ENCODE results near the gene OSBPL3. TPM values are rescaled to one million over a fixed set of nuclear protein-coding genes. Genes with fewer than 3 reads are reported as not detected.

The OSBPL3 gene
- total and polyA plus RNA-seq, 2 experiments from 2014 or later, result 21.8 to 25.8 TPM

DNA sequence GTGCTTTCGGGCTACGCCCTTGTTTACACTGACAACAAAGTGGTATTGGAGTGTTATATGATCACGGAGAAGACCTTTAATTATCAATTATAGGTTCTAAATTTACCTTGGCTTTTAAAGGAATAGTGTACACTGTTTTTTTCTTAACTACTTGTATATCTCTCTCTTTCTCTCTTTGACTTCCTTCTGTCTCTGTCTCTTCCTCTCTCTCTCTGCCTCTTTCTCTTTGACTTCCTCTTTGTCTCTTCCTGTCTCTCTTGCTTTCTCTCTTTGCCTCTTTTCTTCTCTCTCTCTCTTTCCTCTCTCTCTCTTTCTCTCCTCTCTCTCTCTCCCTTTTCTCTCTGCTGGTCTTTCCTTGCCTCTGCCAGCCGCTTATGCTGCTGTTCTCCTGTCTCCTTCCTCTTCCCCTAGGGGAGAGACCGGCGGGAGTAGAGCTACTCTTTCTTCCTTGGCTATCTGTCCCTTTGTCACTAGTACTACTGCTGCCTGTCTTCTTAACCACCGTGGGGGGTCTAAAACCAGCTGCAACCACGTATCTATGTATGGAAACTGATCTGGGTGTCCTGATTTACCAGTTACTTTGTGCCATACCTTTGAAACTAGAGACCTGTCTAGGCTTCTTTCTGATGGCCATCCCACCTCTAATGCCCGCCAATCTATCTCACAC, 185.9 kb downstream of the OSBPL3 start:
- DNase-seq, result no peak
- Histone ChIP-seq H3K27ac (no peak overlapping the region), H3K36me3 (ENCODE audit: low read depth) (peaks cover 10% of the 10 kb centered on the region), H3K27me3 (replicated peaks; ENCODE audit: insufficient read depth) (no peaks in the 10 kb centered on the region), H3K9me3 (ENCODE audit: low read depth) (no peaks in the 10 kb centered on the region), H3K79me2 (ENCODE audit: insufficient read depth) (no peaks in the 10 kb centered on the region), H3K4me3 (no peak overlapping the region), H3K4me1 (ENCODE audit: insufficient read depth) (no peaks in the 10 kb centered on the region), H4K20me1 (ENCODE audit: insufficient read depth) (no peaks in the 10 kb centered on the region), H3K9me2 (ENCODE audit: insufficient read depth) (no peaks in the 10 kb centered on the region), H3F3A (ENCODE audit: insufficient read depth) (0 out of 2 replicates have a peak, but pooled peaks cover 3% of the 10 kb centered on the region), H3K4me2 (ENCODE audit: unreplicated experiment) (no peak overlapping the region), H2AFZ (no peak overlapping the region), H3K9ac (no peak overlapping the region)
- no peak for TF ChIP-seq EZH2phosphoT487 (IDR thresholded peaks at IDR 0.05; ENCODE audit: insufficient read depth, low read depth)
- TF ChIP-seq EZH2 (IDR thresholded peaks at IDR 0.05; ENCODE audit: insufficient read depth, poor library complexity, severe bottlenecking), result no peak
- in situ Hi-C loops (cut with MboI), result no loop called here
- WGBS, 2 experiments (ENCODE audit: low coverage in 1 of 2, low lambda C conversion rate in 2 of 2, missing lambda C conversion rate in 2 of 2), result 78 to 81% methylated on average over 9 of the region's 9 CpGs

- H4K20me1 ChIP-seq (ENCODE audit: insufficient read depth), result no peaks in the 10 kb centered on the region
- WGBS, 2 experiments (ENCODE audit: low coverage in 1 of 2, low lambda C conversion rate in 2 of 2, missing lambda C conversion rate in 2 of 2), result 89% methylated on average over 10 of the region's 10 CpGs
- no peaks in the 10 kb centered on the region for H3K9me3 ChIP-seq (ENCODE audit: low read depth)
- no peak for DNase-seq
- no peak overlapping the region for H3K4me3 ChIP-seq
- in situ Hi-C loops (cut with MboI), result no loop called here
- no peak overlapping the region for H3K9ac ChIP-seq
- H3K27me3 ChIP-seq (replicated peaks; ENCODE audit: insufficient read depth), result no peaks in the 10 kb centered on the region
- no peak overlapping the region for H3K27ac ChIP-seq
- H3K36me3 ChIP-seq (ENCODE audit: low read depth), result no peaks in the 10 kb centered on the region
- H3K9me2 ChIP-seq (ENCODE audit: insufficient read depth), result no peaks in the 10 kb centered on the region
- H3F3A ChIP-seq (ENCODE audit: insufficient read depth), result peaks cover 13% of the 10 kb centered on the region; the same call in 1 of the 2 replicates
- no peaks in the 10 kb centered on the region for H3K79me2 ChIP-seq (ENCODE audit: insufficient read depth)
- peaks cover 16% of the 10 kb centered on the region for H3K4me1 ChIP-seq (ENCODE audit: insufficient read depth)
- H2AFZ ChIP-seq, result no peak overlapping the region
- H3K4me2 ChIP-seq (ENCODE audit: unreplicated experiment), result no peak overlapping the region
- TF ChIP-seq EZH2 (IDR thresholded peaks at IDR 0.05; ENCODE audit: insufficient read depth, poor library complexity, severe bottlenecking), result no peak
- TF ChIP-seq EZH2phosphoT487 (IDR thresholded peaks at IDR 0.05; ENCODE audit: insufficient read depth, low read depth), result no peak
These were observed 190.9 kb downstream of the OSBPL3 start for GRCh38 chr7:24788961-24789576.

GRCh38 chr7:24788075-24788474, 191.9 kb downstream of the OSBPL3 start:
- Histone ChIP-seq H3K4me3 (no peak overlapping the region), H3K4me2 (ENCODE audit: unreplicated experiment) (no peak overlapping the region), H2AFZ (no peak overlapping the region), H3F3A (ENCODE audit: insufficient read depth) (peaks cover 13% of the 10 kb centered on the region; the same call in 1 of the 2 replicates), H3K9ac (no peak overlapping the region), H3K27ac (no peak overlapping the region), H3K9me2 (ENCODE audit: insufficient read depth) (no peaks in the 10 kb centered on the region), H3K4me1 (ENCODE audit: insufficient read depth) (peaks cover 16% of the 10 kb centered on the region), H3K79me2 (ENCODE audit: insufficient read depth) (no peaks in the 10 kb centered on the region), H3K36me3 (ENCODE audit: low read depth) (no peaks in the 10 kb centered on the region), H3K9me3 (ENCODE audit: low read depth) (no peaks in the 10 kb centered on the region), H4K20me1 (ENCODE audit: insufficient read depth) (no peaks in the 10 kb centered on the region), H3K27me3 (replicated peaks; ENCODE audit: insufficient read depth) (no peaks in the 10 kb centered on the region)
- TF ChIP-seq EZH2phosphoT487 (IDR thresholded peaks at IDR 0.05; ENCODE audit: insufficient read depth, low read depth) (no peak), EZH2 (IDR thresholded peaks at IDR 0.05; ENCODE audit: insufficient read depth, poor library complexity, severe bottlenecking) (no peak)
- no peak for DNase-seq
- in situ Hi-C loops (cut with MboI), result no loop called here
- 97% methylated on average over 9 of the region's 9 CpGs for WGBS, 2 experiments (ENCODE audit: low coverage in 1 of 2, low lambda C conversion rate in 2 of 2, missing lambda C conversion rate in 2 of 2)

DNA sequence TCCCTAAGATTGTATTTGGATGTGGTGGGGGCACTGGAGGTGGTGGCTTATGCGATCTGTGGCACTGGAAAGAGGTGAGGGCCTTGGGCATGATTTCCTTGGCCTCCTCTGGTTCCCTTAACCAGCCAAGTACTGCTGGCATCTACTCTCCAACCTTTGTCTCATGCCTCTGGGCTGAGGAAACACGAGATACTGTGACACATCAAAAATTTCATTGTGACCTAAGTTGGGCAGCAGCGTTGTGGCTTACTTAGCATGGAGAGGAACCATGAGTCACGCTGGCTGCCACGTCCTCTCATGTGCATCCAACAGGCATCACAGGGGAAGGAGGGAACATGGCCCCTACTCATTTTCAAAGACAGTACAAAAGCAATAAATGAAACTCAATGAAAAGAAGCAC, 193.0 kb downstream of the OSBPL3 start:
- Histone ChIP-seq H3K27ac (peak overlapping the region; percentile 98), H3K4me2 (ENCODE audit: unreplicated experiment) (peak overlapping the region; percentile 58), H3K4me1 (ENCODE audit: insufficient read depth) (peaks cover 16% of the 10 kb centered on the region), H3K27me3 (replicated peaks; ENCODE audit: insufficient read depth) (no peaks in the 10 kb centered on the region), H3K36me3 (ENCODE audit: low read depth) (no peaks in the 10 kb centered on the region), H3K9ac (peak overlapping the region; percentile 79), H3K9me3 (ENCODE audit: low read depth) (no peaks in the 10 kb centered on the region), H3K79me2 (ENCODE audit: insufficient read depth) (no peaks in the 10 kb centered on the region), H4K20me1 (ENCODE audit: insufficient read depth) (no peaks in the 10 kb centered on the region), H2AFZ (peak overlapping the region; percentile 78), H3K9me2 (ENCODE audit: insufficient read depth) (no peaks in the 10 kb centered on the region), H3F3A (ENCODE audit: insufficient read depth) (peaks cover 13% of the 10 kb centered on the region; the same call in 1 of the 2 replicates), H3K4me3 (no peak overlapping the region)
- TF ChIP-seq EZH2phosphoT487 (IDR thresholded peaks at IDR 0.05; ENCODE audit: insufficient read depth, low read depth) (no peak), EZH2 (IDR thresholded peaks at IDR 0.05; ENCODE audit: insufficient read depth, poor library complexity, severe bottlenecking) (no peak)
- in situ Hi-C loops (cut with MboI), result no loop called here
- DNase-seq, result peak; percentile 99
- 0 to 7% methylated on average over 5 of the region's 5 CpGs for WGBS, 2 experiments (ENCODE audit: low coverage in 1 of 2, low lambda C conversion rate in 2 of 2, missing lambda C conversion rate in 2 of 2)

Data from GM23248 (cell line).